HG03558 (cell line): ENCODE results near the gene HIVEP1.
"Not testable (repeated sequence)": the region's sequence is repeated elsewhere in the genome, so short reads cannot be mapped to it uniquely, and the experiment has no call there.

Source experiments
- ATAC-seq: cut with Tn5 transposase; IDR thresholded peaks from one replicate; pipeline ENCODE4 v1.9.1; 2021; ENCODE audit warnings: moderate number of reproducible peaks; ENCODE audit not compliant: unreplicated experiment; ENCODE audit errors: extremely low read depth

The HIVEP1 gene

DNA sequence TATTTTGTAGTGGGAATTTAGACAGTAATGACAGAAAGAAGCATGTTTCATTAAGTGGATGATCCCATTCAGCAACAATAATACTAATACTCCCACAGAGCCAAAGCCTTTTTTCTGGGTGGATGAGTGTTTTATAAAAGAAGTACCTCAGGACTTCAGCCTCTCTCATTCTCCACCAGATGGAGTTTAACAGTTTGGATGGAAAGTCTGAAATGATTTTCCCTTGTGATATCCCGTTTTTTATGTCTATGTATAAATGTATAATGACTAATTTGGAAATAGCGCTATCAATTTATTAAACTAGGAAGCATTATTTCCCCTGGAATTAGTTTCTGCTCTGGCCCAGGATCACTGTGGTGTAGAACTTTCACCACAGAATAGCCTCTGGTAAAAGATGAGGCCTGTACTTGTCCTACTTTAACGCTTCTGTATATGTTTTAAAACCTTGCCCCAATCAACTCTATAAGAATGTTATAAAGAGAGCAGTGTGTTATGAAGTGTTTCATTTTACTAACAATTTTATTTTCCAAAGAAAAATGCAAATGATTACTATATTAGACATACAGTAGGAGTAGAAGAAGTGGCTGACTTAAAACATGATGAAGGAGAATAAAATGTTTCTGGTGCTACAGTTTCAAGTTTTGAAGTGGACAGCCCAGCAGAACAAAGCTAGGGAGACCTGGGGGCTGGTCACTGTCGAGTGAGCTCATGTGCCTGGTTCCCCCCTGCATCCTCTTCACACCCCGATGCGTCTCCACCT, 135.6 kb downstream of the HIVEP1 start:
- no peak for ATAC-seq

DNA sequence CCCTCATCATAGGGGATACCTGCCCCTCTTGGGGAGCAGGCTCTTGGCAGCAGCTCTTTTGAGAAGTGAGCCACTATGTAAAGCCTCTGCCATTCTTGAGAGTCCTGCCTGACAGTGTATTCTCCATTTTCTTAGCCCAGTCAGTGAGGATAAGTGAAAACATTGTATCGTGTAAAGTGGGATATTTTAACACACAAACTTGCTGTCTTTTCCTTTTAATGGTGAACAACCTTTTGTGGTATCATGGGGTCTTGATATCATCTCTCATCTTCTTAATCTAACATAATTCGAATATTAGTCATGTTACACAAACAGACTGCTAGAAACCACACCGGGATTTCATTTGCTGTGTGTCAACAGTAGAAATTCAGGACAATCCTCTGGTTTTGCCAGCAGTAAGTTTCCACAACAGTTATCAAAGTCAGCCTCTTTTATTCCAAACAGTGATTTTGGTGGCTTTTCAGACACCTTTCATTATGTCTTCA, 136.2 kb downstream of the HIVEP1 start:
- no peak for ATAC-seq

DNA sequence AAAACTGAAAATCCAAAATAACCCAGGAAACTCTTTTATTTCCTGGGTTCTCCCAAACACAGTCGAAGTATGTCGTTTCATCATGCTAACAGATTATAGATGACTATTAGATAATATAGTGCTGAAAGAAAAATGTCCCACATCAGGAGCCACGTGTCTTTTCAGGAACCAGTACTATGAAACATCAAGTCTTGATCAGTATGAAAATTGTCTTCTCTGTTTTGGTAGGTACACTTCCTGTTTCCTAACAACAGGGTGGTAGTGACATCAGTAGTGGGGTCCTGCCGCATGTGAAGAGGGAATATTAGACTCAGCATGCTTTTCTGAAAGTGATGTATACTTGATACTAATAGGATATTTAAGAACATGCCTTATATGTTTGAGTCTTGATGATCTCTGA, 136.7 kb downstream of the HIVEP1 start:
- ATAC-seq = no peak

DNA sequence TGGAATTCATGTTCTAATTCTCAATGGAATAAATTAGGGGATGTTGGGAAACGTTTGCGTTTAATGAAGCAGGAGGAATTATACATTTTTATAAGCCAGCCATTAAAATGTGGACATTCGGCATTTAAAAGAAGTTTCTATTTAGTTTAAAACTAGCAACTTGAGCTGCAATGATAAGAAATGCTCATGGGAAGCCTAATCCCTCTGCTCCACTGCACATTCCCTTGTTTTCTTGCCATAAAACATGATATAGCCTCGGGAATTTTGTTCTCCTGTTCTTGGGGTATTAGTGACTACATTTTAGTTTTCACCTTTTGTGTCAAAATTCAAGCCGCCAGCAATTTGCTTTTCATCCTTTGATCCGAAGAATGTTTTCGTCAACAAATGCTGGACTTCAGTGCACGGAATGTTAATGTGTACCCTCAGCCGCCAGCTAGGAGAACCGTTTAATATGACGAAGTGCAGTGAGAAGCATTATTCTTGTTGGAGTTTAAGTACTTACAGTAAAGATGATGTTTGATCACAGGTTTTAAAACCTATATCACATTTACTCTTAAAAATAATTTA, 137.9 kb downstream of the HIVEP1 start:
- ATAC-seq = no peak

DNA sequence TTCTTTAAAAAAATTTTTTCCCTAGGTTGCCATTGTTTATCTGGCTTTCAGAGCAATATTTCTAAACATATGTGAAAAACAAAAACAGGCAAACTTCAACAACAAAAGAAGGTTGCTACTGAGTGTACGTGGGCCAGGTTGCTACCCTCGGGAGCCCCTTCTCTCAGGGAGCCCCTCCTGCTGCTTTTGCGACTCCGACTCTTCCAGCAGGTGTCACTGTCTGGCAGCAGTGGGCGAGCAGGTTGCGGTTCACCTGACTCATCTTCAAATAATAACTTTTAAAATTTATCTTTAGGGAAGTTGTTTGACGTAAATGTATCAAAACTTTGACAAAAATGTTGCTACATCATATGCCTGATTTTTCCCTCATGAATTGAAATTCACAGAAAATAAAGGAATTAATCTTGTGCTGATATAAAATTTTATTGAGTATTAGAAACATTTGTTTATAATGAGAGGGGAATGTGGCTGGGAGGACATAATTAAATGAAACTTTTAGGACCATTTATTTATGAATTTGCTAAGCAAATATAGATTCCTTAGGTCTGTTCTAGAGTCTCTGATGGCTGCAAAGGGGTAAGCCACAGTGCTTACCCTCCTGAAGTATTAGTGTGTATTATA, 138.8 kb downstream of the HIVEP1 start:
- ATAC-seq = no peak

DNA sequence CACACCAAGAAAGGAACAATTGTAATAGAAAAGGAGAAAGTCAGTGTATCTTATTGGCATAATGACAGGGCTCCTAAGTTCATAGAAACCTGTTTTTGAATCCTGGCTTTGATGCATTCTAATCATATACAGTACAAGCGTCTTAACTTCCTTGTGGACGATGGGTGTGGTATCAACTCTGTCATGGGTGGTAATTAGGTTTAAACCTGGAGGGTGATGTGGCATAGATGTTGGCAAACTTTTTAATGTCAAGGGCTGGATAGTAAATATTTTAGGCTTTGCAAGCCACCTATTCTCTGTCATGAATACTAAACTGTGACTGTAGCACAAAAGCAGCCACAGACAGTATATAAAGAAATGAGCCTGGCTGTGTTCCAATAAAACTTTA, 139.3 kb downstream of the HIVEP1 start:
- ATAC-seq = no peak

DNA sequence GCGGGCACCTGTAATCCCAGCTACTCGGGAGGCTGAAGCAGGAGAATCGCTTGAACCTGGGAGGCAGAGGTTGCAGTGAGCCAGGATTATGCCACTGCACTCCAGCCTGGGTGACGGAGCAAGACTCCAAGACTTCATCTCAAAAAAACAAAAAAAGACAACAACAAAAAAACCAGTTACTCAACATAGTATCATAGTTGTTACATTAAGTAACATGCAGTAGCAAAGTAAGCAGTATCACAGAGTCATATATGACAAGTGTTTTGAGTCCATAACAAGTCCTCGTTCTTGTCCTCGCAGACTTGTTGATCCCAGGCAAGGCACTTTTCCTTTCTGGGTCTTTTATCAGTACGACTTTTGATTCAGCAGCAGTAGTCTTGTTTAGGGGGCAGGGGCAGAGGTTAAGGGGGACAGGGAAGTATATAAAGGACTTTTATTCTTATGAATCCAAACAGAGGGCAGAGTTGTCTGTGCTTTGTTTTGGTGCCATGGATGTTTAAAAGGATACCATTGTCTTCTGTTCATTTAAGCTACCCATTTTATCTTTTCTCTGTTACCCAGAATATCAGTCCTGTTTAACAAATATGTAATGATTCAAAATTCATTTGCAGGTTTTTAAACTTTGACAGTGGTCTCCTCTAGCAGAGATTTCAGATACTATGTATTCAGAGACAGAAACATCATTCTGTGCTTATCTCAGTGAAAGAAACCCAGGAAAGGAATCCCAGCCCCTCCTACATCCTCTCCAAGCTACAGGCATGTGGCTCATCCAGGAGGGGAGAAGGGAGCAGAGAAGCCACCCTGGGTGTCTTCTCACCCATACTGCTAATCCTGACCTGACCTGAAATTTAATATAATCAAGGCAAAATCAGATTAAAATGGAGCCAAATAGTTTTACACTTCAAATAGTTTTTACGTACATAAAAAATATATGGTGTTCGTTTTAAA, 140.2 kb downstream of the HIVEP1 start:
- no peak for ATAC-seq

DNA sequence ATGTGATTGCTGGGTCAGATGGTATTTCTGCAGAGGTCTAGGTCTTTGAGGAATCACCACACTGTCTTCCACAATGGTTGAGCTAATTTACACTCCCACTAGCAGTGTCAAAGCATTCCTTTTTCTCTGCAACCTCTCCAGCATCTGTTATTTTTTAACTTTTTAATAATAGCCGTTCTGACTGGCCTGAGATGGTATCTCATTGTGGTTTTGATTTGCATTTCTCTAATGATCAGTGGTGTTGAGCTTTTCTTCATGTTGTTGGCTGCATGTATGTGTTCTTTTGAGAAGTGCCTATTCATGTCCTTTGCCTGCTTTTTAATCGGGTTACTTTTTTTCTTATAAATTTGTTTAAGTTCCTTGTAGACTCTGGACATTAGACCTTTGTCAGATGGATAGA, 143.7 kb downstream of the HIVEP1 start:
- ATAC-seq = not testable (repeated sequence)

DNA sequence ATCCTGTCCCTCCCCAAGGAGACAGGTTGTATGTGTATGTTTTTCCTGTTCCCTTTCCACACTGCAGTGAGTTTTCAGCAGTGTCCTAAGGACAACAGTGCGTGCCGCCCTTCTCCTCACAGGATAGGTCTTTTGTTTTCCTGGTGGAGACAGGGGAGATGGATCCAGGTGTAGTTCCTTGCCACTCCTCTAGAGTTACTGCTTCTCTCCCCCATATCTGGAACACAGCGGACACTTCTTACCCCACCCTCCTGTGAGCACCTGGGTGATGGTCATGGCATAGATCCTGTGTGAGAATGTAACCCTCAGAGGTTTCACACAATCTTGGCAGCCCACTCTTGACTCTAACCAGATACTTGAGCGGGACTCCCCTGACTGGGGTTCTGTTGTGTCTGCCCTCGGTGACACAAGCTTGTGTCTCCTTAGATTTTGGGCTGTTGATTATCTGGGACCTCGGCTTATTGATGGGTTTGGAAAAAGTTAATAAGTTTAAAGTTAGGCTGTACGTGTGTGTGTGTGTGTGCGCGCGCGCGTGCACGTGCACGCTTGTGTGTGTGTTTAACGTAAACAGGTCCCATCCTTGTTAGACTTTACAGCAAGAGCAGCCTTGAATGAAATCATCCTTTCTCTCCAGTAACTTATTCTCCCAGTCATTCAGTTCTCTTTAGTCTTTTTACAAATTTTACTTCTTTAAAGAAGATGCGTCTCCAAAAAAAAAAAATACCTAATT, 146.7 kb downstream of the HIVEP1 start:
- ATAC-seq = no peak

DNA sequence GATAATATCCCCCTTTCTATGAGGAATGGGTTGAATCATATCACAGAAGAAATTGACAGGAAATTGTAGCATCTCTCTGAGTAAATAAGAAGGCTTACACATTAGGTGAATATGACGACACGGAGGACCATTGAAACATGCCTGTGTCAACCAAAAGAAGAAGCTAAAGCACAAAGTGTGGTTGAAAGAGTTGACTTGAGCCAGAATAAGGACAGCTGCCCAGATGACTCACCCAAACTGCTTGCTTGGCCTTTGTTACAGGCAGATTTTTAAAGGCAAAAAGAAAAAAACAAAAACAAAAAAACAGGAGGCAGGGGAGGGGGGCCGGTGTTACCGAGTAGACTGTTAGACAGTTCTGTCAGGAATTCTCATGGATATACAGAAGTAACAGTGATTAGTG, 148.2 kb downstream of the HIVEP1 start:
- no peak for ATAC-seq

DNA sequence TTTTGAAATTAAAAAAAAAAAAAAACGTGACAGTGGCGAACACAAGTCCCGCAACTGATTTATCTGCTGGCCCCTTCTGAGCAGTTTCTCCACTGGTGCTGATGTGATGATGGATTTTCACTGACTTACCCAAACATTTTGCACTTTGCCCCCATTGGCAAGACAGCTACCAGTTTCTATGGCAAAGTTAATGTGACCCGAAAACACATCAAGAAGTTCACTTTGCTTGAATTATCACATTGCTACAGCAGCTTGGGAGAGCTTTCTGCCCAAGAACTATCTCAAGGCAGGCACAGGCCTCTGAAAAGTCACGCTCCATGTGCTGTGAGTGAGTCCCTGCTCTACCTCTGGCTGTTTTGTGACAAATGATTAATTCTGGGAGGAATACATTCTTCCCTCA, 150.1 kb downstream of the HIVEP1 start:
- ATAC-seq = no peak

DNA sequence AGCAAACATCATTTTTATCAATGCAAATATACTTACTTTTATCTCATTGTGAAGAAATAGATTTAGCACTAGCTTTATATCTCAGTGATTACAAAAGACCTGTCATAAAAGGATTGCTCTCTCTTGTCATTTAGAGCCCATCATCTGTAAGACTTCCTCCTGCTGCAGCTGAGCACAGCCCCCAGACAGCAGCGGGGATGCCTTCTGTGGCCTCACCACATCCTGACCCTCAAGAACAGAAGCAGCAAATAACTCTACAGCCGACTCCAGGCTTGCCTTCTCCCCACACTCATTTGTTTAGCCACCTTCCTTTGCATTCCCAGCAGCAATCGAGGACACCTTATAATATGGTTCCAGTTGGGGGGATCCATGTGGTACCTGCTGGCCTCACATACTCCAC, 151.0 kb downstream of the HIVEP1 start:
- no peak for ATAC-seq

DNA sequence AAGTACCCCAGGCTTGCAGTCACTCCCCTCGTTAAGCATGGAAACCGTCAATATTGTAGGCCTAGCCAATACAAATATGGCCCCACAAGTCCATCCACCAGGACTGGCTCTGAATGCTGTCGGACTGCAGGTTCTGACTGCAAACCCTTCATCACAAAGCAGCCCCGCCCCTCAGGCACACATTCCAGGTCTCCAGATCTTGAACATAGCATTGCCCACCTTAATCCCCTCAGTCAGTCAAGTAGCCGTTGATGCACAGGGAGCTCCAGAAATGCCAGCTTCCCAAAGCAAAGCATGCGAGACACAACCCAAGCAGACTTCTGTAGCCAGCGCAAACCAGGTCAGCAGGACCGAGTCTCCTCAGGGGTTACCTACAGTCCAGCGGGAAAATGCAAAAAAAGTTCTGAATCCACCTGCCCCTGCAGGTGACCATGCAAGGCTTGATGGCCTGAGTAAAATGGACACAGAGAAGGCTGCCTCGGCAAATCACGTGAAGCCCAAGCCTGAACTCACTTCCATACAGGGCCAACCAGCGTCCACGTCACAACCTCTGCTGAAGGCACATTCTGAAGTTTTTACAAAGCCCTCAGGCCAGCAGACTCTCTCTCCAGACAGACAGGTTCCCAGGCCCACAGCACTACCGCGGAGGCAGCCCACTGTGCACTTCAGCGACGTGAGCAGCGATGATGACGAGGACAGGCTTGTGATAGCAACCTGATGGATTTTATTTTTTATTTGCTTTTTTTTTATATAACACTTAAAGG, 151.8 kb downstream of the HIVEP1 start:
- no peak for ATAC-seq

DNA sequence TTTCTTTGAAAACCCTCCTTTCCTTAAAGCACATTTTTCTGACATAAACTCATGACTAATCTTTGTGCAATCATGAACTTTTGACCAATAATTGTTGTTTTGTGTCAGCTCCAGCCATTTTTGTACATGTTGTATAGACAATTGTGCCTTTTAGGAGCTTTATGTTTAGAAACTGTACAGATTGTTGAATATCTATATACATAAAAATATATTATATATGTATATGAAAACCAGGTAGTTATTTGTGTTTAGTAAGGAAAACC, 152.3 kb downstream of the HIVEP1 start:
- ATAC-seq = no peak

DNA sequence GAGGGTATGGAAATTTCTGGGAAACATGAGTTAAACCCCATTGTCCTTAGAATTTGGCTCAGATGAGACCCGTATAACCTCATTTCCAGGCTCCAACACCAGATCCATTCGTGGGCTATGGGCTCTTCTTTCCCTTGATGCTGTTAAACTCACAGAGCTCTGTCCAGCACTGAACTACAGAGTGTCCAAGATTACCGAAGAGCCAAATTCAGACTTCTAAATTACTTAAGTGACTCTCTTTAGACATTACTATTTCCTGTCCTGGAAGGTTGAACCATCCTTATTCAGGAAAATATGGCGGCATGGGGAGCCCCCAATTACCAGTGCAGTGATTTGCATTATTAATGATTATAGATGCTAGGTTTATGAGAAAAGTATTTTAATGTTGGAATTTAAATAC, 153.2 kb downstream of the HIVEP1 start:
- ATAC-seq = no peak

DNA sequence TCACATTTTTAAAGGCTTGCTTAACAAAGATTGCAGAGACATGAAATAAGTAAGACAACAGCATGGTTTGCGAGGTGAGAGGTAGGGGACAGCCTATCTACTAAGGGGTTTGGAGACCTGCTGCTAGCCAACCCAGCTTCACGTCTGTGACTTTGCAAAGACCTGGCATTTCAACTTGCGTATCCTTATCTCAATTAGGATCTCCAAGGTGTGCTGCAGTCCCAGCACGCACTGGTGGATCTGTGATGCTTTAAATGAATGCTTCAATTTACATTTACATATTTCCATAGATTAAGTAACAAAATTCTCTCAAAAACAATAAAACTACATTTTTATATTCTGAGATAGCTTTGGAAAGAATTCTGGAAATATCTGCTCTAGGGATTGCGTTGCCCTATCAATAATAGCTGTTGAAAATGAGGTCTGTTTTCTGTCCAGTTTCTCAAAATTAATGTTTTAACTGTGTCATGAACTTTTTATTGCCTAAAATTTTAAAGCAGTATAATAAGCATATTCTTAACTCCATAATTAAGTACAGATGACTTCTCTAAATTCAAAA, 153.7 kb downstream of the HIVEP1 start:
- ATAC-seq = no peak

DNA sequence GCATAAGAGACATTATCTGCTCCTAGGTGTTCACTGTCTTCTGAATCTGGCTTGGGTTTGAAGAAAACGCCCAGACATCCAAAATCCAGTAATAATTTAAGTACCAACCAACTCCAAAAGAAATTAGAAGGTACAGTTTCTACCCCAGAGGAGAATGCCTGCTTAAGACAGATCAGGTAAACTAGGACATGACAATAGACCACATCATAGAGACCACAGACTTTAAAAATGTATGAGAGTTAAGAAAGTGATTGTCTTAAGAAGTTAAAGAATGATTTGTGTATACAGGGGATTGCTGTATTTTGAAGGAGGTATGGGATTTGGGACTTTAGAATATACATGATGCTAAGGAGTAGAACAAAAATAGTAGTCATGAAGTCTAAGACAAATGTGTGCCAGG, 157.3 kb downstream of the HIVEP1 start:
- ATAC-seq = no peak

DNA sequence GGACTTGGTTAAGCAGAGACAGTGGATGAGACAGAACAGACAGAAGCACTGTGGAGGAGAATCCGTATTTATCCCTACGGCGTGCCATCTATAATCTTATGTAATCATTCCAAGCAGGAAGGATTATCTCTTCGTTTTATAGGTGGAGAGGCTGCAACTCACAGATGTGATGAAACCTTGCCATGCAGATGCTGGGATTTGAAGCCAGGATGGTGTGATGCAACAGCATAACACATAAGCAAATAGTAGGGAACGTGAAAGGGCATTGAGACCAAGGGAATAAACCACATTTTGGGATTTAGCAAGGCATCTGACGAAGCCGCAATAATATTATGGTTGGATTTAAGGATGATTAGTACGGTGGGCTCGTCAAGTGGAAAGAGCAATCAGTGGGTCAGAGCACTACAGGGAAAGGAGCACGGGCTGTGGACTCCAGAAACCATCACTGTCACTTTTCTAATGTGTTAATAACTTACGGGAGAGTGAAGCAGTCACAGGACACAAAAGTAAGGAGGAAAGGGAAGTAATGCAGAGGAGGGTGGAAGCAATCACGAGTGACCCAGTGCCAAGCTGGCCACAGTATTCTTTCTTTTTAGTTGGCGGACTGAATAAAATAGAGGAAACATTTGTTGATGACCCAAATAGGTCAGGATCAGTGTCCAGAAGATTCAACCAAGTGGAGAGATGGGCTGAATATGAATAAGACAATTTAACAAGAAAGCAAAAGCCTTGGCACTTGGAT, 158.4 kb downstream of the HIVEP1 start:
- no peak for ATAC-seq

DNA sequence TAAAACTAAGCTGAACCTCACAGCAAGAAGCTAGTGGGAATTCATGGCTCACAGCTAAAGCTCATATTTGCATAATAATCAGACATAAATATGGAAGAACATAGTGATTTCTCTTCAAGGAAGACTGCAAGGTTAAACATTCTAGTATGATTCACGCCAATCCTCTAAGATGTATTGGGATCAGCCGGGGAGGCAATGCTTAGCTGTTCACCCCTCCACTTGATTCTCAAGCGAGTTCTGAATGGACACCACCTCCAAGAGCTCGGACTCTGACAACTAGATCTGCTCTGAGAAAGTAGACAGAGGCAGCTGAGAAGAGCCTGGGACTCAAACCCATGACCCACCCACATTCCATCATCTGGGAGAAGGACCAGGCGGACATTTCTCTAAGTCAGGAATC, 159.6 kb downstream of the HIVEP1 start:
- no peak for ATAC-seq
